ENCODE results near the gene CACNA1E.

CACNA1E gene

GRCh38 chr1:181483285-181484195, at the start of gene CACNA1E:
Gene CACNA1E (plus strand): TSS chr1:181483517. CDS start chr1:181483745, 228 bp downstream.
- DNase-seq, result no peak

- DNase-seq, result no peak
These were observed 49.4 kb upstream of the CACNA1E start for GRCh38 chr1:181433931-181434330.

- DNase-seq, result no peak
These were observed 45.3 kb upstream of the CACNA1E start for GRCh38 chr1:181438013-181438412.

GRCh38 chr1:181440510-181440909, 42.8 kb upstream of the CACNA1E start:
- no peak for DNase-seq

- DNase-seq, result no peak
These were observed 41.2 kb upstream of the CACNA1E start for GRCh38 chr1:181442181-181442525.

- no peak for DNase-seq
These were observed 40.0 kb upstream of the CACNA1E start for GRCh38 chr1:181443231-181443853.

GRCh38 chr1:181445436-181445835, 37.9 kb upstream of the CACNA1E start:
- DNase-seq, result no peak

GRCh38 chr1:181448461-181448860, 34.9 kb upstream of the CACNA1E start:
- DNase-seq, result no peak

- no peak for DNase-seq
These were observed 31.6 kb upstream of the CACNA1E start for GRCh38 chr1:181451661-181452230.

- DNase-seq, result no peak
These were observed 30.6 kb upstream of the CACNA1E start for GRCh38 chr1:181452746-181453145.

- no peak for DNase-seq
These were observed 29.6 kb upstream of the CACNA1E start for GRCh38 chr1:181453541-181454201.

GRCh38 chr1:181456551-181456950, 26.8 kb upstream of the CACNA1E start:
- no peak for DNase-seq

- no peak for DNase-seq
These were observed 24.9 kb upstream of the CACNA1E start for GRCh38 chr1:181458419-181458818.

- DNase-seq, result no peak
These were observed 24.2 kb upstream of the CACNA1E start for GRCh38 chr1:181459067-181459466.

GRCh38 chr1:181469829-181470228, 13.5 kb upstream of the CACNA1E start:
- no peak for DNase-seq

GRCh38 chr1:181475580-181475979, 7.7 kb upstream of the CACNA1E start:
- DNase-seq, result no peak

- no peak for DNase-seq
These were observed 6.7 kb upstream of the CACNA1E start for GRCh38 chr1:181476581-181476980.

GRCh38 chr1:181478306-181478705, 5.0 kb upstream of the CACNA1E start:
- no peak for DNase-seq

- peak; percentile 6 for DNase-seq
These were observed 4.1 kb upstream of the CACNA1E start for GRCh38 chr1:181479137-181479745.

GRCh38 chr1:181482001-181482430, 1.3 kb upstream of the CACNA1E start:
- no peak for DNase-seq

- no peak for DNase-seq
These were observed 614 bp upstream of the CACNA1E start for GRCh38 chr1:181482521-181483284.

GRCh38 chr1:181484821-181485220, 1.5 kb downstream of the CACNA1E start:
- no peak for DNase-seq
